NB4 (cell line): ENCODE measurements around the gene PPM1F.

ENCODE experiments used
- DNase-seq: peaks from one replicate; pipeline ENCODE4 v3.0.0; 2010; ENCODE audit warnings: low read depth
- H3K4me3 ChIP-seq: one replicate; pipeline ENCODE4 v1.5.1; 2011; ENCODE audit warnings: mild to moderate bottlenecking, low read depth, low read length, moderate library complexity
- CTCF ChIP-seq: IDR thresholded peaks from one replicate; pipeline ENCODE4 v1.5.1; 2012; ENCODE audit warnings: low read depth, low read length
- MAX ChIP-seq: IDR thresholded peaks from 2 replicates; pipeline ENCODE4 v1.6.1; 2011; ENCODE audit warnings: low read depth, low read length
- MYC ChIP-seq: IDR thresholded peaks from 2 replicates; pipeline ENCODE4 v1.6.1; 2011; ENCODE audit warnings: low read depth, low read length
- POLR2A ChIP-seq: IDR thresholded peaks from 2 replicates; pipeline ENCODE4 v1.6.1; 2011; ENCODE audit warnings: mild to moderate bottlenecking; ENCODE audit not compliant: insufficient read length; ENCODE audit errors: extremely low read depth

Gene PPM1F

GRCh38 chr22:21964234-21964633 is 11.6 kb upstream of the PPM1F start:
- DNase-seq = no peak
- no peak for TF ChIP-seq CTCF
- no peak for TF ChIP-seq MYC
- TF ChIP-seq MAX = no peak
- no peak for TF ChIP-seq POLR2A

GRCh38 chr22:21963790-21964211 is 11.2 kb upstream of the PPM1F start:
- no peak for DNase-seq

More at GRCh38 chr22:21964234-21964633, 11.6 kb upstream of the PPM1F start:
- H3K4me3 ChIP-seq = no peak overlapping the region

GRCh38 chr22:21963286-21963685 is 10.6 kb upstream of the PPM1F start:
- no peak for DNase-seq
- no peak overlapping the region for H3K4me3 ChIP-seq
- TF ChIP-seq MAX (no peak), CTCF (no peak), POLR2A (no peak), MYC (no peak)

More at GRCh38 chr22:21963790-21964211, 11.2 kb upstream of the PPM1F start:
- no peak for TF ChIP-seq MYC
- no peak for TF ChIP-seq MAX
- no peak for TF ChIP-seq CTCF
- no peak for TF ChIP-seq POLR2A
- H3K4me3 ChIP-seq = no peak overlapping the region

- TF ChIP-seq CTCF (no peak), MAX (no peak), MYC (no peak), POLR2A (no peak)
- no peak overlapping the region for H3K4me3 ChIP-seq
- DNase-seq = no peak
Measured at GRCh38 chr22:21962655-21962949, 10.0 kb upstream of the PPM1F start.

GRCh38 chr22:21961886-21962654 is 9.4 kb upstream of the PPM1F start:
- DNase-seq = no peak
- H3K4me3 ChIP-seq = no peak overlapping the region
- TF ChIP-seq POLR2A (no peak), MYC (no peak), MAX (no peak), CTCF (no peak)
